Measurements from ENCODE around the gene DCUN1D2. TPM values are rescaled to one million over a fixed set of nuclear protein-coding genes. Genes with fewer than 3 reads are reported as not detected.

Gene DCUN1D2
- total RNA-seq, 3 donors from 2014 or later, result 17.7 to 32.4 (median 22.6) TPM

DNA sequence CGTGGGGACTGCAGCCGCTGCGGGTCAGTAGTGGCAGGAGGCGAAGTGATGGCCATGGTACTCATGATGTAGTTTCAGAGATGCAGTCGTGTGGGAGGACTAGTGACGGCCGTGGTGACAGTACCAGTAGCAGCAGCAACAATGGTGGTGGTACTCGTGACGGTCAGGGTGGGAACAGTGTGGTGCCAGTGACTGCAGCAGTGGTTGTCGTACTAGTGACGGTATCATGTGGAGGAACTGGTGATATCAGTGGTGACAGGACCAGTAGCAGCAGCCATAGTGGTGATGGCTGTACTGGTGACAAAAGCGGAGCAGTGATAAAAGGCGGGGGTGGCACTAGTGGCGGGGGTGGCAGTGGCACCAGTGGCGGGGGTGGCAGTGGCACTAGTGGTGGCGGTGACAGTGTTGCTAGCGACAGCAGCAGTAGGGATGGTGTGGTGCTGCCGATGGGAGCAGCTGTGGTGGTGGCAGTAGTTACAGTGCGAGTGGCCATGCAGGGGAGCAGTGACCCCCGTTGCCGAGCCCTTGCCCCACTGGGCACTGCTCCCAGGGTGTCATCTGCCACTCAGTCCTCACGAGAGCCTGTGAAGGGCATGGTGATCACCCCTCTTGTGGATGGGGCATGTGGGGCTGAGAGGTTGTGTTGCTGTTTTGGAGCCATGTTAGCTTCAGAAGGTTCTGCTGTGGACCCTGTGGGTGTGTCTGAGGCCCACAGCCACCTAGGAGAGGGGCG lies 60.0 kb downstream of the DCUN1D2 start:
- TF ChIP-seq CTCF (IDR thresholded peaks at IDR 0.05), result no peak
- Histone ChIP-seq H3K4me1 (ENCODE audit: low read depth) (no peaks in the 10 kb centered on the region), H3K4me3 (no peak overlapping the region), H3K9me3 (no peaks in the 10 kb centered on the region), H3K36me3 (ENCODE audit: low read depth) (no peaks in the 10 kb centered on the region)
- ATAC-seq (no peak), DNase-seq (no peak)
- intact Hi-C loops (cut with DNase I, micrococcal nuclease), result no loop called here

- no peaks in the 10 kb centered on the region for H3K36me3 ChIP-seq (ENCODE audit: low read depth)
- ATAC-seq, result no peak
- no peak for TF ChIP-seq CTCF (IDR thresholded peaks at IDR 0.05)
Observed at GRCh38 chr13:113429608-113429985, 60.9 kb downstream of the DCUN1D2 start.

GRCh38 chr13:113428871-113429607 lies 61.5 kb downstream of the DCUN1D2 start:
- no peak for TF ChIP-seq CTCF (IDR thresholded peaks at IDR 0.05)
- Histone ChIP-seq H3K4me1 (ENCODE audit: low read depth) (no peaks in the 10 kb centered on the region), H3K4me3 (no peak overlapping the region), H3K36me3 (ENCODE audit: low read depth) (no peaks in the 10 kb centered on the region), H3K9me3 (no peaks in the 10 kb centered on the region)
- intact Hi-C loops (cut with DNase I, micrococcal nuclease), result no loop called here
- DNase-seq (no peak), ATAC-seq (no peak)

More at GRCh38 chr13:113429608-113429985, 60.9 kb downstream of the DCUN1D2 start:
- no peaks in the 10 kb centered on the region for H3K9me3 ChIP-seq
- no peak for DNase-seq
- H3K4me1 ChIP-seq (ENCODE audit: low read depth), result no peaks in the 10 kb centered on the region
- intact Hi-C loops (cut with DNase I, micrococcal nuclease), result no loop called here
- H3K4me3 ChIP-seq, result no peak overlapping the region

GRCh38 chr13:113428469-113428865 lies 62.0 kb downstream of the DCUN1D2 start:
- intact Hi-C loops (cut with DNase I, micrococcal nuclease), result no loop called here
- no peak for TF ChIP-seq CTCF (IDR thresholded peaks at IDR 0.05)
- Histone ChIP-seq H3K4me1 (ENCODE audit: low read depth) (no peaks in the 10 kb centered on the region), H3K4me3 (no peak overlapping the region), H3K36me3 (ENCODE audit: low read depth) (no peaks in the 10 kb centered on the region), H3K9me3 (no peaks in the 10 kb centered on the region)
- ATAC-seq, result no peak
- DNase-seq, result no peak

GRCh38 chr13:113427562-113428468 lies 62.7 kb downstream of the DCUN1D2 start:
- ATAC-seq (no peak), DNase-seq (no peak)
- TF ChIP-seq CTCF (IDR thresholded peaks at IDR 0.05), result no peak
- Histone ChIP-seq H3K36me3 (ENCODE audit: low read depth) (no peaks in the 10 kb centered on the region), H3K4me3 (no peak overlapping the region), H3K4me1 (ENCODE audit: low read depth) (no peaks in the 10 kb centered on the region), H3K9me3 (no peaks in the 10 kb centered on the region)
- intact Hi-C loops (cut with DNase I, micrococcal nuclease), result no loop called here

Measured in mucosa of descending colon (tissue), 3 donors.